SK-N-SH treated with all-trans-retinoic acid at 6 μM for 48 hours (cell line): ENCODE data around the gene KRTAP10-2.
"Not testable (repeated sequence)": the region's sequence is repeated elsewhere in the genome, so short reads cannot be mapped to it uniquely, and the experiment has no call there.

Experiments
- ATAC-seq: fragments of 200-7000 bp; cut with Tn5 transposase; 3 replicates; pipeline ENCODE4 v1.9.1; 2020; ENCODE audit warnings: mild to moderate bottlenecking, moderate library complexity
- ARNTL ChIP-seq: fragments of 450-650 bp; formaldehyde crosslinking; IDR thresholded peaks from 2 replicates; pipeline ENCODE4 v1.5.0; 2020; ENCODE audit warnings: low read depth, mild to moderate bottlenecking, moderate library complexity, borderline replicate concordance
- BACH2 ChIP-seq: fragments of 250-450 bp; sonication (Bioruptor Pico); IDR thresholded peaks from 2 replicates; pipeline ENCODE4 v1.9.0; 2021; ENCODE audit warnings: mild to moderate bottlenecking, borderline replicate concordance
- CSDC2 ChIP-seq: fragments of 250-450 bp; sonication (Bioruptor Pico); IDR thresholded peaks from 2 replicates; pipeline ENCODE4 v1.5.0; 2020; ENCODE audit warnings: mild to moderate bottlenecking, moderate library complexity
- ESRRG ChIP-seq: fragments of 250-450 bp; sonication (Bioruptor Pico); IDR thresholded peaks from 2 replicates; pipeline ENCODE4 v1.6.1; 2021; ENCODE audit warnings: mild to moderate bottlenecking
- GLIS3 ChIP-seq: fragments of 250-450 bp; sonication (Bioruptor Pico); IDR thresholded peaks from 2 replicates; pipeline ENCODE4 v1.5.0; 2020; ENCODE audit warnings: mild to moderate bottlenecking, moderate library complexity
- OSR1 ChIP-seq: fragments of 250-450 bp; sonication (Bioruptor Pico); IDR thresholded peaks from 2 replicates; pipeline ENCODE4 v1.8.0; 2022; ENCODE audit warnings: moderate library complexity, mild to moderate bottlenecking, inconsistent platforms
- PPARA ChIP-seq: fragments of 250-450 bp; sonication (Bioruptor Pico); IDR thresholded peaks from 2 replicates; pipeline ENCODE4 v1.5.0; 2020; ENCODE audit warnings: mild to moderate bottlenecking, borderline replicate concordance
- RARB ChIP-seq: fragments of 250-450 bp; sonication (Bioruptor Pico); IDR thresholded peaks from 2 replicates; pipeline ENCODE4 v1.8.0; 2021; ENCODE audit warnings: mild to moderate bottlenecking, moderate library complexity
- SNAI2 ChIP-seq: fragments of 250-450 bp; sonication (Bioruptor Pico); IDR thresholded peaks from 2 replicates; pipeline ENCODE4 v1.5.0; 2020; ENCODE audit warnings: mild to moderate bottlenecking, moderate library complexity
- TOX ChIP-seq: fragments of 250-450 bp; sonication (Bioruptor Pico); IDR thresholded peaks from 2 replicates; pipeline ENCODE4 v1.8.0; 2021; ENCODE audit warnings: mild to moderate bottlenecking, moderate library complexity, borderline replicate concordance
- ZC3H10 ChIP-seq: fragments of 250-450 bp; sonication (Bioruptor Pico); IDR thresholded peaks from 2 replicates; pipeline ENCODE4 v1.5.1; 2021; ENCODE audit warnings: mild to moderate bottlenecking, moderate library complexity
- ZFP3 ChIP-seq: fragments of 250-450 bp; sonication (Bioruptor Pico); IDR thresholded peaks from 2 replicates; pipeline ENCODE4 v1.5.0; 2020; ENCODE audit warnings: mild to moderate bottlenecking, moderate library complexity
- ZFP30 ChIP-seq: fragments of 450-650 bp; formaldehyde crosslinking; IDR thresholded peaks from 2 replicates; pipeline ENCODE4 v1.5.0; 2022; ENCODE audit warnings: mild to moderate bottlenecking, moderate library complexity
- ZNF70 ChIP-seq: fragments of 450-650 bp; formaldehyde crosslinking; IDR thresholded peaks from 2 replicates; pipeline ENCODE4 v1.5.0; 2020; ENCODE audit warnings: mild to moderate bottlenecking, moderate library complexity
- ZNF8 ChIP-seq: fragments of 450-650 bp; formaldehyde crosslinking; IDR thresholded peaks from 2 replicates; pipeline ENCODE4 v1.5.0; 2020; ENCODE audit warnings: mild to moderate bottlenecking, moderate library complexity
- TF ChIP-seq, protein P1 (sequence below): fragments of 250-450 bp; sonication (Bioruptor Pico); IDR thresholded peaks from 2 replicates; pipeline ENCODE4 v1.8.0; 2021; ENCODE audit warnings: low read depth, mild to moderate bottlenecking, moderate library complexity, borderline replicate concordance
- TF ChIP-seq, protein P2 (sequence below): fragments of 250-450 bp; sonication (Bioruptor Pico); IDR thresholded peaks from 2 replicates; pipeline ENCODE4 v1.5.1; 2021; ENCODE audit warnings: mild to moderate bottlenecking, moderate library complexity
- TF ChIP-seq, protein P3 (sequence below): fragments of 250-450 bp; sonication (Bioruptor Pico); IDR thresholded peaks from 2 replicates; pipeline ENCODE4 v1.8.0; 2020; ENCODE audit warnings: mild to moderate bottlenecking, moderate library complexity, borderline replicate concordance
- TF ChIP-seq, protein P4 (sequence below): fragments of 250-450 bp; sonication (Bioruptor Pico); IDR thresholded peaks from 2 replicates; pipeline ENCODE4 v1.5.0; 2020; ENCODE audit warnings: mild to moderate bottlenecking, moderate library complexity

The KRTAP10-2 gene

DNA sequence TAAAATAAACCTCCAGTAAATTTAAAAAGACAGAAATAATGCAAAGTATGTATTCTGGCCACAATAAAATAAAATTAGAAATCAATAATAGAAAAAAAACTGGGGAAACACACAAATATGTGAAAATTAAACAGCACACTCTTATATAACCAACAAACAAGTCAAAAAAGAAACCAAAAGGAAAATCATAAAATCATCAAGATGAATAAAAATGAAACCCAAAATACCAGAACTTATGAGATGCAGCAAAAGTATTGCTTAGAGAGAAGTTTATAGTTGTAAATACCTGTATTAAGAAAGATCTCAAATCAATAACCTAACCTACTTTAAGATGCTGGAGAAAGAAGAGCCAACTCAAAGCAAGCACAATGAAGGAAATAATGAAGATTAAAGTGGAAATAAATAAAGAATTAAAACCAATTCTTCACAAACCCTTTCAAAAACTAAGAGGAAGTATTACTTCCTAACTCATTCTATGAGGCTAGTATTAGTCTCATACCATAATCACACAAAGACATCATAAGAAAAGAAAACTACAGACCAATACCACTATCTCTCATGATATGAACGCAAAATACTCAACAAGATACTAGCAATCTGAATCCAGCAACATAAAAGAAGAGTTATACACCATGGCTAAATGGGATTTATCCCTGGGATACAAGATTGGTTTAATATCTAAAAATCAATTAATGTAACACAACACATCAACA, 13.7 kb upstream of the KRTAP10-2 start (continued):
- TF ChIP-seq, protein P1, sequence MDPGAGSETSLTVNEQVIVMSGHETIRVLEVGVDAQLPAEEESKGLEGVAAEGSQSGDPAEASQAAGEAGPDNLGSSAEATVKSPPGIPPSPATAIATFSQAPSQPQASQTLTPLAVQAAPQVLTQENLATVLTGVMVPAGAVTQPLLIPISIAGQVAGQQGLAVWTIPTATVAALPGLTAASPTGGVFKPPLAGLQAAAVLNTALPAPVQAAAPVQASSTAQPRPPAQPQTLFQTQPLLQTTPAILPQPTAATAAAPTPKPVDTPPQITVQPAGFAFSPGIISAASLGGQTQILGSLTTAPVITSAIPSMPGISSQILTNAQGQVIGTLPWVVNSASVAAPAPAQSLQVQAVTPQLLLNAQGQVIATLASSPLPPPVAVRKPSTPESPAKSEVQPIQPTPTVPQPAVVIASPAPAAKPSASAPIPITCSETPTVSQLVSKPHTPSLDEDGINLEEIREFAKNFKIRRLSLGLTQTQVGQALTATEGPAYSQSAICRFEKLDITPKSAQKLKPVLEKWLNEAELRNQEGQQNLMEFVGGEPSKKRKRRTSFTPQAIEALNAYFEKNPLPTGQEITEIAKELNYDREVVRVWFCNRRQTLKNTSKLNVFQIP (CRISPR knock-in tag): no peak
- TF ChIP-seq ZFP30 (CRISPR knock-in tag) (no peak), ZC3H10 (no peak)

DNA sequence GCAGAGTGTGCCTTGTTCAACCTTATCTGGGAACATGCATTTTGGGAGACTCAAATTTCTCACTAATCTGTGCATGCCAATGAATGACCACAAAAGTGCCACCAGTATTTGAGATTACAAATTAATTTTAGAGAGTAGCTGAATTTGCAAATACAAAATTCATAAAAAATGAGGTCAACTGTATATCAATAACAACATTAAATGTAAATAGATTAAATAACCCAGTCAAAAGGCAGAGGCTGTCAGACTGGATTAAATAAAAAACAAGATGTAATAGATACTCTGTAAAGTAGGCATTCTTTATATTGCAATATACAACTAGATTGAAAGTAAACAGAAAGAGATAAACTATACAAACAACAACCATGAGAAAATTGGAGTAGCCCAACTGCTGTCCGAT, 12.8 kb upstream of the KRTAP10-2 start:
- ATAC-seq: no peak
- no peak for TF ChIP-seq BACH2 (CRISPR knock-in tag)
- no peak for TF ChIP-seq ZNF70 (CRISPR knock-in tag)
- TF ChIP-seq ARNTL (CRISPR knock-in tag): no peak
- TF ChIP-seq, protein P2, sequence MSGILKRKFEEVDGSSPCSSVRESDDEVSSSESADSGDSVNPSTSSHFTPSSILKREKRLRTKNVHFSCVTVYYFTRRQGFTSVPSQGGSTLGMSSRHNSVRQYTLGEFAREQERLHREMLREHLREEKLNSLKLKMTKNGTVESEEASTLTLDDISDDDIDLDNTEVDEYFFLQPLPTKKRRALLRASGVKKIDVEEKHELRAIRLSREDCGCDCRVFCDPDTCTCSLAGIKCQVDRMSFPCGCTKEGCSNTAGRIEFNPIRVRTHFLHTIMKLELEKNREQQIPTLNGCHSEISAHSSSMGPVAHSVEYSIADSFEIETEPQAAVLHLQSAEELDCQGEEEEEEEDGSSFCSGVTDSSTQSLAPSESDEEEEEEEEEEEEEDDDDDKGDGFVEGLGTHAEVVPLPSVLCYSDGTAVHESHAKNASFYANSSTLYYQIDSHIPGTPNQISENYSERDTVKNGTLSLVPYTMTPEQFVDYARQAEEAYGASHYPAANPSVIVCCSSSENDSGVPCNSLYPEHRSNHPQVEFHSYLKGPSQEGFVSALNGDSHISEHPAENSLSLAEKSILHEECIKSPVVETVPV (CRISPR knock-in tag): no peak
- TF ChIP-seq ZFP3: no peak
- no peak for TF ChIP-seq RARB (CRISPR knock-in tag)
- TF ChIP-seq, protein P3, sequence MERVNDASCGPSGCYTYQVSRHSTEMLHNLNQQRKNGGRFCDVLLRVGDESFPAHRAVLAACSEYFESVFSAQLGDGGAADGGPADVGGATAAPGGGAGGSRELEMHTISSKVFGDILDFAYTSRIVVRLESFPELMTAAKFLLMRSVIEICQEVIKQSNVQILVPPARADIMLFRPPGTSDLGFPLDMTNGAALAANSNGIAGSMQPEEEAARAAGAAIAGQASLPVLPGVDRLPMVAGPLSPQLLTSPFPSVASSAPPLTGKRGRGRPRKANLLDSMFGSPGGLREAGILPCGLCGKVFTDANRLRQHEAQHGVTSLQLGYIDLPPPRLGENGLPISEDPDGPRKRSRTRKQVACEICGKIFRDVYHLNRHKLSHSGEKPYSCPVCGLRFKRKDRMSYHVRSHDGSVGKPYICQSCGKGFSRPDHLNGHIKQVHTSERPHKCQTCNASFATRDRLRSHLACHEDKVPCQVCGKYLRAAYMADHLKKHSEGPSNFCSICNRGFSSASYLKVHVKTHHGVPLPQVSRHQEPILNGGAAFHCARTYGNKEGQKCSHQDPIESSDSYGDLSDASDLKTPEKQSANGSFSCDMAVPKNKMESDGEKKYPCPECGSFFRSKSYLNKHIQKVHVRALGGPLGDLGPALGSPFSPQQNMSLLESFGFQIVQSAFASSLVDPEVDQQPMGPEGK: no peak
- TF ChIP-seq CSDC2: no peak
- TF ChIP-seq PPARA: no peak
- no peak for TF ChIP-seq TOX (CRISPR knock-in tag)
- TF ChIP-seq, protein P1 (CRISPR knock-in tag): no peak
- no peak for TF ChIP-seq GLIS3 (CRISPR knock-in tag)
- no peak for TF ChIP-seq OSR1 (CRISPR knock-in tag)
- TF ChIP-seq, protein P4, sequence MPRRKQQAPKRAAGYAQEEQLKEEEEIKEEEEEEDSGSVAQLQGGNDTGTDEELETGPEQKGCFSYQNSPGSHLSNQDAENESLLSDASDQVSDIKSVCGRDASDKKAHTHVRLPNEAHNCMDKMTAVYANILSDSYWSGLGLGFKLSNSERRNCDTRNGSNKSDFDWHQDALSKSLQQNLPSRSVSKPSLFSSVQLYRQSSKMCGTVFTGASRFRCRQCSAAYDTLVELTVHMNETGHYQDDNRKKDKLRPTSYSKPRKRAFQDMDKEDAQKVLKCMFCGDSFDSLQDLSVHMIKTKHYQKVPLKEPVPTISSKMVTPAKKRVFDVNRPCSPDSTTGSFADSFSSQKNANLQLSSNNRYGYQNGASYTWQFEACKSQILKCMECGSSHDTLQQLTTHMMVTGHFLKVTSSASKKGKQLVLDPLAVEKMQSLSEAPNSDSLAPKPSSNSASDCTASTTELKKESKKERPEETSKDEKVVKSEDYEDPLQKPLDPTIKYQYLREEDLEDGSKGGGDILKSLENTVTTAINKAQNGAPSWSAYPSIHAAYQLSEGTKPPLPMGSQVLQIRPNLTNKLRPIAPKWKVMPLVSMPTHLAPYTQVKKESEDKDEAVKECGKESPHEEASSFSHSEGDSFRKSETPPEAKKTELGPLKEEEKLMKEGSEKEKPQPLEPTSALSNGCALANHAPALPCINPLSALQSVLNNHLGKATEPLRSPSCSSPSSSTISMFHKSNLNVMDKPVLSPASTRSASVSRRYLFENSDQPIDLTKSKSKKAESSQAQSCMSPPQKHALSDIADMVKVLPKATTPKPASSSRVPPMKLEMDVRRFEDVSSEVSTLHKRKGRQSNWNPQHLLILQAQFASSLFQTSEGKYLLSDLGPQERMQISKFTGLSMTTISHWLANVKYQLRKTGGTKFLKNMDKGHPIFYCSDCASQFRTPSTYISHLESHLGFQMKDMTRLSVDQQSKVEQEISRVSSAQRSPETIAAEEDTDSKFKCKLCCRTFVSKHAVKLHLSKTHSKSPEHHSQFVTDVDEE (CRISPR knock-in tag): no peak
- TF ChIP-seq SNAI2: no peak
- no peak for TF ChIP-seq ESRRG (CRISPR knock-in tag)
- TF ChIP-seq, all 23 proteins: peak for 0

DNA sequence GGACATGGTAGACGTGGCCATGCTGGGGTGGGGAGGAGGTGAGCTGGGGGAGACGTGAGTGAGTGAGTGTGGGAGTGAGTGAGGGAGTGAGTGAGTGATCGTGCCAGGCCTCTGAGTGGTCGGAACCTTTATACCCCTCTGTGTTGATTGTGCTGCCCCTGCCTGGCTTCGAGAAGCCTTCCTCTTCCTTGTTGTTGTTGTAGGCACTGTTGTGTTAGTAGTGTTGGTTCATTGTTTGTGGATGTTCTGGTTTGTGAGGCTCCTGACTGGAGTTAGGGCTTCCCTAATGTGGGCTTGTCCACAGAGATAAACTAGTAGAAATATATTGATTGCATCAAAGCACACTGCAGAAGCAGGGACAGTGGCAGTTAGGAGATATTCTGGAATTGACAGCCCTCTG, 7.4 kb upstream of the KRTAP10-2 start, which contains the start of gene KRTAP10-3:
Gene KRTAP10-3 (minus strand): TSS at position 101 of the 400 bp plus-strand sequence. CDS start 80 bp downstream, at position 21.
- no peak for ATAC-seq
- no peak for TF ChIP-seq ESRRG (CRISPR knock-in tag)
- no peak for TF ChIP-seq ZNF8 (CRISPR knock-in tag)

DNA sequence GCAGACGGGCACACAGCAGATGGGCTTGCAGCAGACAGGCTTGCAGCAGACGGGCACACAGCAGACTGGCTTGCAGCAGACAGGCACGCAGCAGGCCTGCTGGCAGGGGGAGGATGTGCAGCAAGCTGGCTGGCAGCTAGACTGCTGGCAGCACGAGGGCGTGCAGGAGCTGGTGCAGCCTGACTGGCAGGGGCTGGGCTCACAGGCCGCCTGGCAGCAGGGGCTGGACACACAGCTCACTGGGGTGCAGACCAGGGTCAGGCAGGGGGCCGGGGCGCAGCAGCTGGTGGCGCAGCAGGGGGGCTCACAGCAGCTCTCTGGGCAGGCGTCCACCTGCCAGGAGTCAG, 7.0 kb upstream of the KRTAP10-2 start:
- ATAC-seq: not testable (repeated sequence)
